Neuronal stem cell (in vitro differentiated cells): Measurements from ENCODE around the gene ACOT4.
"Not testable (repeated sequence)": the region's sequence is repeated elsewhere in the genome, so short reads cannot be mapped to it uniquely, and the experiment has no call there.

Source experiments
- DNase-seq: peaks from one replicate; pipeline ENCODE4 v3.0.0-alpha.2; 2013; ENCODE audit warnings: low spot score
- H2AFZ ChIP-seq: one replicate; pipeline ENCODE4 v1.6.1; 2013; ENCODE audit warnings: mild to moderate bottlenecking, low read length, inconsistent platforms
- H2AK5ac ChIP-seq: 2 replicates; pipeline ENCODE4 v1.6.1; 2013; ENCODE audit warnings: low read depth, mild to moderate bottlenecking, inconsistent platforms, low read length, moderate library complexity, mixed read lengths
- H2BK120ac ChIP-seq: 2 replicates; pipeline ENCODE4 v1.6.1; 2013; ENCODE audit warnings: low read depth, mild to moderate bottlenecking, inconsistent platforms, low read length, moderate library complexity, mixed read lengths
- H2BK12ac ChIP-seq: one replicate; pipeline ENCODE4 v1.6.1; 2013; ENCODE audit warnings: low read length, inconsistent platforms
- H2BK15ac ChIP-seq: 2 replicates; pipeline ENCODE4 v1.6.1; 2013; ENCODE audit warnings: mild to moderate bottlenecking, low read length, inconsistent platforms, mixed read lengths
- H2BK5ac ChIP-seq: one replicate; pipeline ENCODE4 v1.6.1; 2013; ENCODE audit warnings: inconsistent platforms, mild to moderate bottlenecking, low read length, moderate library complexity
- H3K14ac ChIP-seq: one replicate; pipeline ENCODE4 v1.6.1; 2013; ENCODE audit warnings: low read length, inconsistent platforms
- H3K18ac ChIP-seq: 2 replicates; pipeline ENCODE4 v1.6.1; 2013; ENCODE audit warnings: low read length, inconsistent platforms
- H3K23ac ChIP-seq: 2 replicates; pipeline ENCODE4 v1.6.1; 2013; ENCODE audit warnings: low read depth, mild to moderate bottlenecking, mixed read lengths, low read length, inconsistent platforms; ENCODE audit not compliant: poor library complexity
- H3K27ac ChIP-seq: replicated peaks from 3 replicates; pipeline ENCODE4 v1.5.1; 2013; ENCODE audit warnings: low read length, inconsistent platforms
- H3K27me3 ChIP-seq, 3 experiments: 2 replicates each; pipeline ENCODE4 v1.6.1; 2013; ENCODE audit warnings: low read length in 3 of 3, mild to moderate bottlenecking in 2 of 3, inconsistent platforms in 1 of 3, low read depth in 1 of 3, mixed read lengths in 1 of 3, moderate library complexity in 1 of 3; ENCODE audit not compliant: control insufficient read depth in 3 of 3, insufficient read depth in 3 of 3
- H3K36me3 ChIP-seq, 2 donors: replicated peaks in 1 of 2; 2 replicates each; pipeline ENCODE4 v1.6.1; 2013; ENCODE audit warnings: low read length in 2 of 2; ENCODE audit not compliant: control insufficient read depth in 2 of 2, insufficient read depth in 2 of 2
- H3K4ac ChIP-seq: 2 replicates; pipeline ENCODE4 v1.6.1; 2013; ENCODE audit warnings: inconsistent platforms, mild to moderate bottlenecking, low read length, moderate library complexity
- H3K4me1 ChIP-seq, 2 donors: 1 replicate in 1 of 2; 2 replicates in 1 of 2; pipeline ENCODE4 v1.6.1; 2013; ENCODE audit warnings: low read length in 2 of 2, low read depth in 1 of 2; ENCODE audit not compliant: control insufficient read depth in 2 of 2, insufficient read depth in 1 of 2
- H3K4me2 ChIP-seq: one replicate; pipeline ENCODE4 v1.6.1; 2013; ENCODE audit warnings: mild to moderate bottlenecking, low read length, inconsistent platforms; ENCODE audit not compliant: insufficient read depth, poor library complexity, severe bottlenecking
- H3K4me3 ChIP-seq, 2 donors: 2 replicates each; pipeline ENCODE4 v1.5.1; 2013; ENCODE audit warnings: low read length in 2 of 2, mild to moderate bottlenecking in 2 of 2, inconsistent platforms in 1 of 2, moderate library complexity in 1 of 2
- H3K79me1 ChIP-seq: one replicate; pipeline ENCODE4 v1.6.1; 2013; ENCODE audit warnings: low read depth, mild to moderate bottlenecking, inconsistent platforms, low read length, moderate library complexity
- H3K9ac ChIP-seq: one replicate; pipeline ENCODE4 v1.6.1; 2013; ENCODE audit warnings: mild to moderate bottlenecking, low read depth, low read length, inconsistent platforms; ENCODE audit not compliant: poor library complexity
- H3K9me3 ChIP-seq, 2 donors: replicated peaks in 1 of 2; 2 replicates each; pipeline versions ENCODE3 to v1.6.1; 2013; ENCODE audit warnings: low read length in 2 of 2, mild to moderate bottlenecking in 2 of 2, inconsistent platforms in 1 of 2, low read depth in 1 of 2, mixed read lengths in 1 of 2, moderate library complexity in 1 of 2; ENCODE audit not compliant: control insufficient read depth in 2 of 2, insufficient read depth in 1 of 2
- H4K8ac ChIP-seq: one replicate; pipeline ENCODE4 v1.6.1; 2013; ENCODE audit warnings: low read depth, mild to moderate bottlenecking, inconsistent platforms, low read length, moderate library complexity
- H4K91ac ChIP-seq: one replicate; pipeline ENCODE4 v1.6.1; 2013; ENCODE audit warnings: low read length, low read depth, mild to moderate bottlenecking, inconsistent platforms; ENCODE audit not compliant: poor library complexity
- WGBS, 2 donors: extraction: QIAGEN DNeasy Blood & Tissue Kit; methylation state at CpG; one replicate each; pipeline ENCODE4 v1.1.7; 2013; ENCODE audit warnings: missing lambda C conversion rate in 2 of 2, mixed read lengths in 1 of 2; ENCODE audit not compliant: insufficient read length in 2 of 2, insufficient replicate concordance in 1 of 2; ENCODE audit errors: extremely low coverage in 2 of 2; 5-methylcytosine and 5-hydroxymethylcytosine counted together

The ACOT4 gene

GRCh38 chr14:73570913-73571312 is 20.8 kb upstream of the ACOT4 start:
- H3K9ac ChIP-seq, H3K4me3 ChIP-seq, H2AK5ac ChIP-seq, H3K27me3 ChIP-seq, H2BK15ac ChIP-seq, H3K9me3 ChIP-seq, DNase-seq, H3K27ac ChIP-seq, H3K23ac ChIP-seq, H2BK12ac ChIP-seq, H3K14ac ChIP-seq, H3K36me3 ChIP-seq, H3K4me1 ChIP-seq, H2BK120ac ChIP-seq, H4K91ac ChIP-seq, H3K4me2 ChIP-seq, H2AFZ ChIP-seq, H3K18ac ChIP-seq, H3K4ac ChIP-seq, H2BK5ac ChIP-seq, H4K8ac ChIP-seq, H3K79me1 ChIP-seq: not testable (repeated sequence)
- no CpG with 5 or more reads among the region's 8 CpGs for WGBS, 2 donors

GRCh38 chr14:73573034-73573433 is 18.6 kb upstream of the ACOT4 start:
- H3K4me3 ChIP-seq, H2BK15ac ChIP-seq, H3K4me1 ChIP-seq, H3K79me1 ChIP-seq, H3K9me3 ChIP-seq, H3K4ac ChIP-seq, H3K18ac ChIP-seq, H2BK12ac ChIP-seq, H3K4me2 ChIP-seq, H3K23ac ChIP-seq, H4K91ac ChIP-seq, H2AFZ ChIP-seq, H3K27ac ChIP-seq, H3K36me3 ChIP-seq, H2AK5ac ChIP-seq, H4K8ac ChIP-seq, H2BK5ac ChIP-seq, H3K27me3 ChIP-seq, H3K14ac ChIP-seq, H3K9ac ChIP-seq, H2BK120ac ChIP-seq, DNase-seq: not testable (repeated sequence)
- whole genome bisulfite sequencing, 2 donors, result no CpG with 5 or more reads among the region's 5 CpGs

DNA sequence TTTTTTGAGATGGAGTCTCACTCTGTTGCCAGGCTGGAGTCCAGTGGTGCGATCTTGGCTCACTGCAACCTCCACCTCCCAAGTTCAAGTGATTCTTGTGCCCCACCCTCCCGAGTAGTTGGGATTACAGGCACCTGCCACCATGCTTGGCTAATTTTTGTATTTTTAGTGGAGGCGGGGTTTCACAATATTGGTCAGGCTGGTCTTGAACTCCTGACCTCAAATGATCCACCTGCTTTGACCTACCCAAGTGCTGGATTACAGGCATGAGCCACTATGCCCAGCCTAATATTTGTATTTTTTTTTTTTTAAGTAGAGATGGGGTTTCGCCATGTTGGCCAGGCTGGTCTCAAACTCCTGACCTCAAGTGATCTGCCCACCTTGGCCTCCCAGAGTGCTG is 17.9 kb upstream of the ACOT4 start:
- not testable (repeated sequence) for H4K8ac ChIP-seq, DNase-seq, H3K9ac ChIP-seq, H2BK5ac ChIP-seq, H3K4me2 ChIP-seq, H2AFZ ChIP-seq, H2BK120ac ChIP-seq, H3K14ac ChIP-seq, H3K79me1 ChIP-seq, H2BK15ac ChIP-seq, H3K4me3 ChIP-seq, H4K91ac ChIP-seq, H3K9me3 ChIP-seq, H2AK5ac ChIP-seq, H3K36me3 ChIP-seq, H3K27me3 ChIP-seq, H3K23ac ChIP-seq, H3K4ac ChIP-seq, H3K27ac ChIP-seq, H3K18ac ChIP-seq, H2BK12ac ChIP-seq, H3K4me1 ChIP-seq
- whole genome bisulfite sequencing, 2 donors, result no CpG with 5 or more reads among the region's 4 CpGs

DNA sequence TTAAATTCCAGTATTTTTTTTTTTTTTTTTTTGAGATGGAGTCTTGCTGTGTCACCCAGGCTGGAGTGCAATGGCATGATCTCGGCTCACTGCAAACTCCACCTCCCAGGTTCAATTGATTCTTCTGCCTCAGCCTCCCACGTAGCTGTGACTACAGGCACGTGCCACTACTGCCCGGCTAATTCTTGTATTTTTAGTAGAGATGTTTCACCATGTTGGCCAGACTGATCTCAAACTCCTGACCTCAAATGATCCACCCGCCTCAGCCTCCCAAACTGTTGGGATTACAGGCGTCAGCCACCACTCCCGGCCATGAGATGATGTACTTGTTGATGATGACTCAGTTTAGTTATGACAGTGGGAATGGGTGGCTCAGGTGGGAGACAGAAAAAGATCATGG is 17.4 kb upstream of the ACOT4 start:
- not testable (repeated sequence) for H3K9ac ChIP-seq, H3K14ac ChIP-seq, H3K79me1 ChIP-seq, H3K27me3 ChIP-seq, H2BK15ac ChIP-seq, H3K9me3 ChIP-seq, H3K27ac ChIP-seq, H3K4me3 ChIP-seq, H2BK120ac ChIP-seq, H3K4ac ChIP-seq, H2AFZ ChIP-seq, H3K36me3 ChIP-seq, H3K18ac ChIP-seq, H2BK5ac ChIP-seq, H3K23ac ChIP-seq, H4K91ac ChIP-seq, H3K4me2 ChIP-seq, H3K4me1 ChIP-seq, H2AK5ac ChIP-seq, H2BK12ac ChIP-seq, DNase-seq, H4K8ac ChIP-seq
- no CpG with 5 or more reads among the region's 7 CpGs for WGBS, 2 donors
